Pancreas (tissue), 10 donors: ENCODE data around the gene C14orf180. TPM values are rescaled to one million over a fixed set of nuclear protein-coding genes. Genes with fewer than 3 reads are reported as not detected.
A peak's percentile ranks its signal among the peaks of the same experiment; 100 is the strongest.

Experiments used
- ATAC-seq, 4 donors: fragments of 200-7000 bp; cut with Tn5 transposase; one replicate each; pipeline versions ENCODE4 v1.8.0 to v1.9.1; 2020; ENCODE audit warnings: mild to moderate bottlenecking in 4 of 4, moderate library complexity in 4 of 4
- DNase-seq, 6 donors: peaks; one replicate each; pipeline ENCODE4 v3.0.0-alpha.2; 2020
- FAIRE-seq: peaks from 2 replicates; lab custom pipeline; 2012; peaks lifted over from hg19 to GRCh38; lab: Jason Lieb, UNC
- H3K27ac ChIP-seq, 4 donors: fragments of 200-600 bp; sonication (generic); 1 replicate in 3 of 4; 2 replicates in 1 of 4; pipeline versions ENCODE4 v1.5.0 to v1.8.0; 2020
- H3K27me3 ChIP-seq, 4 donors: fragments of 200-600 bp; one replicate each; pipeline ENCODE4 v1.8.0; 2021
- H3K36me3 ChIP-seq, 3 donors: fragments of 200-600 bp; sonication (generic) in 1 of 3; one replicate each; pipeline versions ENCODE4 v1.5.0 to v1.8.0; 2020 to 2021
- H3K4me1 ChIP-seq, 3 donors: fragments of 200-600 bp; one replicate each; pipeline ENCODE4 v1.8.0; 2021
- H3K4me3 ChIP-seq, 4 donors: fragments of 200-600 bp; sonication (generic) in 2 of 4; one replicate each; pipeline versions ENCODE4 v1.5.0 to v1.8.0; 2020 to 2021
- H3K9me3 ChIP-seq, 4 donors: fragments of 200-600 bp; one replicate each; pipeline ENCODE4 v1.8.0; 2021
- WGBS, 2 donors: extraction: QIAGEN DNeasy Blood & Tissue Kit; methylation state at CpG; one replicate each; pipeline ENCODE4 v1.1.7; 2013; 5-methylcytosine and 5-hydroxymethylcytosine counted together
- intact Hi-C, 3 donors: fragments of 100-400 bp; cut with DNase I; formaldehyde crosslinking; loops; one replicate each; pipeline versions ENCODE4 v1.11.1 to v1.14.2; 2022
- polyA plus RNA-seq, 2 donors: library from polyadenylated mRNA; stranded (reverse); fragments of 200-250 nt; gene quantifications; one replicate each; pipeline ENCODE4 v1.2.3, GENCODE V29; 2013
- total RNA-seq, 6 donors: library from RNA; stranded (reverse); fragmentation: NEBNext Ultra II Directional in 4 of 6; extraction: Animal tissue kit (Norgen Biotek cat#: 25700) in 4 of 6; gene quantifications; one replicate each; pipeline versions ENCODE4 v1.2.1 to v1.2.4, GENCODE V29; 2021 to 2023
- TF ChIP-seq, protein P1 (sequence below), 4 donors: fragments of 200-600 bp; sonication (generic) in 3 of 4; IDR thresholded peaks; one replicate each; pipeline versions ENCODE4 v1.5.0 to v1.8.0; 2021; ENCODE audit warnings: antibody characterized with exemption in 4 of 4
- donor health status: healthy with polysubstance abuse.
- donor health status: DM: no; HTN: no; CAD: no; lungs with moderate emphysema.
- donor health status: DM: no; HTN: no; CAD: no.
- donor health status: control.
- donor health status: control.
- donor health status: Bipolar disorder and iron deficiency.
- donor health status: DM: yes; HTN: yes; CAD: no.
- donor health status: DM: no; HTN: no; CAD: no.
- donor health status: DM: no; HTN: no; CAD: no.
- donor health status: DM: yes; HTN: yes; CAD: no.

Gene C14orf180
- total and polyA plus RNA-seq, 8 donors = 0.09 to 1.1 (median 0.34) TPM; not detected in 2

DNA sequence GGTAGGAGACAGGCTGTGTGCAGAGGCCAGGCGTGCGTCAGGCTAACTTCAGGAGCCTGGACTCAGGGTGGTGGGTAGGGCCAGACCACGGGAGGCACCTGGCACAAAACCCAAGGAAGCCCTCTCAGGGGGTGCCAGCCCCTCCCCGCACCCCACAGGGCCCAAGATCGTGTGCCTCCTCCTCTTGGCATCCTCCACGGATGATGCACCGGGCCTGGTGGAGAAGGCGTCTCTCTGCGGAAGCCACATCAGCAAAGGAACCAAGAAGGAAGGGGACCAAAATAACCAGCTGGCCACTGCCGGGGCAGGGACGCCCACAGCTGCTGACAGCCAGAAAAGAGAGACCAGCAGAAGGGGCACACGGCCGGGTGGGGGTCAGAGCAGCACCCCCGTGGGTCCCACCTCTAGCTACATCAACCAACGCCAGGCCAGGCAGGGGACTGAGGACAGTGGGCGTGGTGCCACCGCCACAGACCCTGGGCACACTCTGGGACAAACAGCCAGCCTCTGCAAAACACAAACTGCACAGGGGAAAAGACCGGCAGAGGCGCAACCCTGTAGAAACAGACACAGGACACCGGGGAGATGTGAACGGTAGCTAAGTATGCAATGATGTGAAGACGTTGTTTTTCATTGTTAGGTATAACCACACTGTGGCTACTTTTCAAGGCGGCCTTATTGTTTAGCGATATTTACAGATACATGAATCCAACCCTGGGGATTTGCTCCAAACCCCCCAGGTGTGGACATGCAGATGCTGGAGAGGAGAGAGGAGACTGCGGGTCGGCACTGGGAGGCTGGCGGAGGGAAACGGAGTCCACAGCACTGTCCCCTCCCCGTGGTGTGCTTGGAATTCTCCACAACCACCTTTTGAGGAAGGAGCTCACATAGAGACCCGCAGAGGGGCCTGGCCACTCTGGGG is 26.1 kb upstream of the C14orf180 start:
- Histone ChIP-seq H3K27me3 (no peaks in the 10 kb centered on the region), H3K4me1 (no peaks in the 10 kb centered on the region), H3K36me3 (no peaks in the 10 kb centered on the region), H3K9me3 (no peaks in the 10 kb centered on the region), H3K4me3 (no peak overlapping the region), H3K27ac (no peak overlapping the region)
- peak in 2 of 6 donors; percentile 43 to 46 for DNase-seq
- TF ChIP-seq, protein P1, sequence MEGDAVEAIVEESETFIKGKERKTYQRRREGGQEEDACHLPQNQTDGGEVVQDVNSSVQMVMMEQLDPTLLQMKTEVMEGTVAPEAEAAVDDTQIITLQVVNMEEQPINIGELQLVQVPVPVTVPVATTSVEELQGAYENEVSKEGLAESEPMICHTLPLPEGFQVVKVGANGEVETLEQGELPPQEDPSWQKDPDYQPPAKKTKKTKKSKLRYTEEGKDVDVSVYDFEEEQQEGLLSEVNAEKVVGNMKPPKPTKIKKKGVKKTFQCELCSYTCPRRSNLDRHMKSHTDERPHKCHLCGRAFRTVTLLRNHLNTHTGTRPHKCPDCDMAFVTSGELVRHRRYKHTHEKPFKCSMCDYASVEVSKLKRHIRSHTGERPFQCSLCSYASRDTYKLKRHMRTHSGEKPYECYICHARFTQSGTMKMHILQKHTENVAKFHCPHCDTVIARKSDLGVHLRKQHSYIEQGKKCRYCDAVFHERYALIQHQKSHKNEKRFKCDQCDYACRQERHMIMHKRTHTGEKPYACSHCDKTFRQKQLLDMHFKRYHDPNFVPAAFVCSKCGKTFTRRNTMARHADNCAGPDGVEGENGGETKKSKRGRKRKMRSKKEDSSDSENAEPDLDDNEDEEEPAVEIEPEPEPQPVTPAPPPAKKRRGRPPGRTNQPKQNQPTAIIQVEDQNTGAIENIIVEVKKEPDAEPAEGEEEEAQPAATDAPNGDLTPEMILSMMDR (IDR thresholded peaks at IDR 0.05) = no peak
- intact Hi-C loops = no loop called here
- no peak for ATAC-seq
- no peak for FAIRE-seq
- WGBS, 2 donors = 59 to 72% methylated on average over 29 to 30 of the region's 30 CpGs

DNA sequence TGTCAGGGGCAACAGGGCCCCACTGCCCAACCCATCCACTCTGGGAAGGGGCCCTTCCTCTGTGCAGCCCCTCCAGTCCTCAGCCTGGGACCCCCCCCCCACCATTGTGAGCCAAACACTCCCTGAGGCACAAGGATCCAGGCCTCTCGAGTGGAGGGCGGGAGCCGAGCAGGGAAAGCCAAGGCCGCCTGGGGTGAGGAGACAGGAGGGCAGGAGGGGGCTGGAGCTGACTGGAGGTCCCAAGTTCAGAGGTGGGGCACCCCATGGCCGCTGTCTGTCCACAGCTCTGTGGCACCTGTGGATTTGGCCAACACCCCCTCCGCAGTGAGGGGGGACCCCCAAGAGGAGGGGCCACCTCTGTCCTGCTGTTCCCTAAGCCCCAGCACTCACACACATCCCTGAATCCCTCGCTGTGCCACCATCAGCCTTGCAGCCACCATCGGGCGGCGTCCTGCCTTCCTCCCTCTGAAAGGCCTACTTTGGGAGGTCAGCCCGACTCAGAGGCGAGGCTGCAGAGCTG is 25.4 kb upstream of the C14orf180 start:
- TF ChIP-seq, protein P1 (IDR thresholded peaks at IDR 0.05) = no peak
- Histone ChIP-seq H3K9me3 (no peaks in the 10 kb centered on the region), H3K4me1 (no peaks in the 10 kb centered on the region), H3K27ac (no peak overlapping the region), H3K27me3 (no peaks in the 10 kb centered on the region), H3K36me3 (no peaks in the 10 kb centered on the region), H3K4me3 (no peak overlapping the region)
- WGBS, 2 donors = 51 to 70% methylated on average over 9 to 12 of the region's 12 CpGs
- ATAC-seq (no peak), FAIRE-seq (no peak), DNase-seq (peak in 1 of 6 donors; percentile 46)
- intact Hi-C loops = no loop called here

DNA sequence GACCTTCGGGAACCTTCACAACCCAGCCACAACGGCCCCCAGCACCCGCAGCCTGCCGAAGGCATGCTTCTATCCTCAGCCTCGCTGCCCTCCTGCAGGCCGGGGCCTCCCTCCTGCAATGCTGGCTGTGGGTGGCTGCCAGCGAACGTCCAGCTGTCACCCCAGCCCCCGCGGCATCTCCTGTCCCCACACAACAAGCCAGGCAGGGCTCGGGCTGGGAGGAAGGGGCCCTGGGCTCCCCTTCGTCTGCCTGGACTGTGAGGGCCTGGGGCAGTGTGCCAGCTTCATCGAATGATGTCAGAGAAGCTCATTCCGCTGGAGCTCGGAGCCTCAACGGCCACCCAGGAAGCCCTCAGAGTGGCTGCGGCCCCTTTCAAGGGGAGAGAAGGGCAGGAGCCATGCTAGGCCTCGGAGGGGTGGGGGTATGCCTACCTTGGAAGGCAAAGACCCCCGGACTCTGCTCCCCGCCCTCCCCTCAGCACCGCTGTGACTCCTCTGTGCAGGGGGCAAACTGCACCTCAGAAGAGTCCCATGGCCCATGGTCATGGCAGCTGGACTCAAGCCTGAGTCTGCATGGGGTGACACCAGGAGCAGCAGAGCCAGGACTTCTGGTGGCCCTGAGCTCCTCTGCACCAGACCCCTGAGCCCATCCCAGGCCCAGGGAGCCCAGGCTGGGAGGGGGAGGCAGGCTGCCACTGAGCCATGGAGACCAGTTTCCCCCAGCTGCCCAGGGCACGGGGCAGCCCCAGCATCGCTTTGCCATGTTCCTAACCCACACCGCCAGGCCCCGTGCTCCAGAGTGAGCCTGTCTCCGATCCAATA is 24.7 kb upstream of the C14orf180 start:
- TF ChIP-seq, protein P1 (IDR thresholded peaks at IDR 0.05) = no peak
- no peak overlapping the region for H3K4me3 ChIP-seq
- no peaks in the 10 kb centered on the region for H3K4me1 ChIP-seq
- H3K9me3 ChIP-seq = no peaks in the 10 kb centered on the region
- no peaks in the 10 kb centered on the region for H3K27me3 ChIP-seq
- H3K27ac ChIP-seq = no peak overlapping the region
- no peak for ATAC-seq
- WGBS, 2 donors = 49 to 63% methylated on average over 26 of the region's 26 CpGs
- intact Hi-C loops = no loop called here
- DNase-seq = peak in 2 of 6 donors; percentile 56 to 58
- no peaks in the 10 kb centered on the region for H3K36me3 ChIP-seq
- no peak for FAIRE-seq

DNA sequence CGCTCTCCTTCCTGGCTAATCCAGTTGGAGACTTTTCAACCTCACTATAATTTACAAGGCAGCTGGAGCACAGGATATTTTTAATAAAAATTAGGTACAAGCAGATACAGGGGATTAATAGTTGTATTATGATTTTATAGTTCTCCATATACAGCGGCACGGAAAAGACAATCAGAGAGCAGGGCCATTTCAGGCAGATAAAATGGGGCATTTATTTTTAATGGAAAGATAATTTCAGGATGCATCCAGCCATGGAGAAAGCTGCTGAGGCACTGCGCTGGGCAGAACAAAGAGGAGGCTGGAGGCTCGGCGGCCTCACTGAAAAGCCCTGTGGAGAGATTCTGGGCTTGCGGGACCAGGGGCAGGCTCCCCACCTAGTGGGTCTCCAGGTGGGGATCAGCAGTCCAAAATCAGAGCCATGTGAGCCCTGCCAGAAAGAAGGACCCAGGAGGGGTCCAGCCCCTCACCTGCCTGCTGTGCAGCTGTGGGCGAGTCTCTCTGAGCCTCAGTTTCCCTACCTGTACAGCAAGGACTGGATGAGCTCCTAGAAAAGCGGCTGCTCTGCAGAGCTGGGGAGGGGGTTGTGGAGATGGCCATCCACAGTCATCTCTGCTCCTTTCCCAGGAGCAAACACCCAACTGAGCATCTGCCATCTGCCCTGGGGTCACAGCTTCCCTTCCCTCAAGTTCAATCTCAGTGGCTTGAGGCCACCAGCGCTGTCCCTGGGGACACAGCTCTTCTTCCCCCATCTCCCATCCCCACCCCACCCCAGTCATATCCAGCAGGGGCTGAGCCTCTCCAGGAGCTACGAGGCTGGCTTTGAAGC is 23.9 kb upstream of the C14orf180 start:
- Histone ChIP-seq H3K27me3 (no peaks in the 10 kb centered on the region), H3K4me1 (no peaks in the 10 kb centered on the region), H3K4me3 (no peak overlapping the region), H3K36me3 (no peaks in the 10 kb centered on the region), H3K27ac (no peak overlapping the region), H3K9me3 (no peaks in the 10 kb centered on the region)
- ATAC-seq (no peak), DNase-seq (peak in 2 of 6 donors; percentile 10 to 49), FAIRE-seq (no peak)
- TF ChIP-seq, protein P1 (IDR thresholded peaks at IDR 0.05) = no peak
- intact Hi-C loops = no loop called here
- 66 to 86% methylated on average over 11 of the region's 11 CpGs for WGBS, 2 donors
